ENCODE measurements around the gene TMEM108.

TMEM108 gene

DNA sequence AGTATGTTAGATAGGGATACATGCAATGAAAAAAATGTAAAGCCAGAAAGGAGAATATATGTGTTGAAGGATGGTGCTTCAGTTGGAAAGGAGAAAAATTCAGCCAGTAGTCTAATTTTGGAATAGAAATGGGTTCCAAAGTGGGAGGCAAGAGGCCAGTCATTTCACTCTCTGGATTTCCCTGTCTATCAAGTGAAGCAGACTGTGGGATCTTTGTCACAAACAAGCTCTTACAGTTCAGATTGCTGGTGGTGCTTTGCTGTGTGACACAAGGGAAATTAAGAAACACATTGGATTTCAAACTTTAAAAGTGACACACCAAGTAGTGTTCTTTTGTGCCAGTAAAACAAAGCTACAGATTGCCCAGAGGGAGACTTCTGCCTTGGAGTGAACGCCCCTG is 279.7 kb downstream of the TMEM108 start:
- Histone ChIP-seq H3K36me3 (ENCODE audit: insufficient read depth, low read length) (no peaks in the 10 kb centered on the region), H2AFZ (ENCODE audit: low read depth, low read length) (no peak overlapping the region)
- DNase-seq: no peak

GRCh38 chr3:133328373-133328772 is 290.2 kb downstream of the TMEM108 start:
- Histone ChIP-seq H4K20me1 (ENCODE audit: insufficient read depth, low read length) (no peaks in the 10 kb centered on the region), H3K9me3 (ENCODE audit: insufficient read depth, low read length, severe bottlenecking) (no peaks in the 10 kb centered on the region), H3K36me3 (ENCODE audit: insufficient read depth, low read length) (no peaks in the 10 kb centered on the region), H3K4me2 (ENCODE audit: insufficient read depth, low read length) (no peak overlapping the region), H3K9ac (ENCODE audit: low read depth, low read length) (no peak overlapping the region), H3K27ac (ENCODE audit: low read length) (no peak overlapping the region), H3K79me2 (ENCODE audit: insufficient read depth, low read length) (no peaks in the 10 kb centered on the region), H3K4me1 (ENCODE audit: insufficient read depth, low read length) (no peaks in the 10 kb centered on the region), H2AFZ (ENCODE audit: low read depth, low read length) (no peak overlapping the region), H3K4me3 (ENCODE audit: low read depth in 1 of 2, low read length in 2 of 2) (no peak overlapping the region), H3K27me3 (ENCODE audit: insufficient read depth, low read length, poor library complexity) (no peaks in the 10 kb centered on the region)
- ATAC-seq (ENCODE audit: insufficient read depth, low read depth) (no peak), DNase-seq (no peak)
- TF ChIP-seq, protein P1, sequence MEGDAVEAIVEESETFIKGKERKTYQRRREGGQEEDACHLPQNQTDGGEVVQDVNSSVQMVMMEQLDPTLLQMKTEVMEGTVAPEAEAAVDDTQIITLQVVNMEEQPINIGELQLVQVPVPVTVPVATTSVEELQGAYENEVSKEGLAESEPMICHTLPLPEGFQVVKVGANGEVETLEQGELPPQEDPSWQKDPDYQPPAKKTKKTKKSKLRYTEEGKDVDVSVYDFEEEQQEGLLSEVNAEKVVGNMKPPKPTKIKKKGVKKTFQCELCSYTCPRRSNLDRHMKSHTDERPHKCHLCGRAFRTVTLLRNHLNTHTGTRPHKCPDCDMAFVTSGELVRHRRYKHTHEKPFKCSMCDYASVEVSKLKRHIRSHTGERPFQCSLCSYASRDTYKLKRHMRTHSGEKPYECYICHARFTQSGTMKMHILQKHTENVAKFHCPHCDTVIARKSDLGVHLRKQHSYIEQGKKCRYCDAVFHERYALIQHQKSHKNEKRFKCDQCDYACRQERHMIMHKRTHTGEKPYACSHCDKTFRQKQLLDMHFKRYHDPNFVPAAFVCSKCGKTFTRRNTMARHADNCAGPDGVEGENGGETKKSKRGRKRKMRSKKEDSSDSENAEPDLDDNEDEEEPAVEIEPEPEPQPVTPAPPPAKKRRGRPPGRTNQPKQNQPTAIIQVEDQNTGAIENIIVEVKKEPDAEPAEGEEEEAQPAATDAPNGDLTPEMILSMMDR (IDR thresholded peaks at IDR 0.05; ENCODE audit: borderline replicate concordance, extremely low read depth, low read length, poor library complexity, severe bottlenecking): no peak
- no peak for TF ChIP-seq EZH2 (IDR thresholded peaks at IDR 0.05; ENCODE audit: borderline replicate concordance, low read depth, low read length, severe bottlenecking)

More for the DNA sequence above, 279.7 kb downstream of the TMEM108 start:
- Histone ChIP-seq H3K27ac (ENCODE audit: low read length) (no peak overlapping the region), H4K20me1 (ENCODE audit: insufficient read depth, low read length) (no peaks in the 10 kb centered on the region), H3K4me1 (ENCODE audit: insufficient read depth, low read length) (no peaks in the 10 kb centered on the region), H3K4me2 (ENCODE audit: insufficient read depth, low read length) (no peak overlapping the region), H3K9ac (ENCODE audit: low read depth, low read length) (no peak overlapping the region), H3K27me3 (ENCODE audit: insufficient read depth, low read length, poor library complexity) (no peaks in the 10 kb centered on the region), H3K4me3 (ENCODE audit: low read depth in 1 of 2, low read length in 2 of 2) (no peak overlapping the region), H3K9me3 (ENCODE audit: insufficient read depth, low read length, severe bottlenecking) (no peaks in the 10 kb centered on the region), H3K79me2 (ENCODE audit: insufficient read depth, low read length) (no peaks in the 10 kb centered on the region)
- TF ChIP-seq, protein P1 (IDR thresholded peaks at IDR 0.05; ENCODE audit: borderline replicate concordance, extremely low read depth, low read length, poor library complexity, severe bottlenecking): no peak
- TF ChIP-seq EZH2 (IDR thresholded peaks at IDR 0.05; ENCODE audit: borderline replicate concordance, low read depth, low read length, severe bottlenecking): no peak
- ATAC-seq (ENCODE audit: insufficient read depth, low read depth): no peak

DNA sequence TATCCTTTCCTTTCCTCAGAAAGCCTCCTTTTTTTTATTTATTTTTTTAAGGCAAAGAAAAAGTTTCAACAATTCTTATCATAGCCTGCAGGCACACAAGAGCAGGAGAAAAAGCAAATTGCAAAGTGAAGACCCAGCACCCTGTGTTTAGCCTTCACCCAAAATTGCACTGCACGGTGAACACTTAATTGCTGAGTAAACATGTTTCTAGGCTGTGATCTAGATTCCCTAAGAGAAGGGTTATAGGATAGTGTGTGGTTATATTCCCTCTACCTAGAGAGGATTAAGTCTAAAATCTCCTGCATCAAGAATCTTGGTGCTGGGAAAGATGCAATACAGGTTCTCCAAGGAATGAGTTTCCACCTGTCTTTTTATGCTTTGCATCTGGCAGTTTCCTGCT is 291.4 kb downstream of the TMEM108 start:
- TF ChIP-seq EZH2 (IDR thresholded peaks at IDR 0.05; ENCODE audit: borderline replicate concordance, low read depth, low read length, severe bottlenecking): no peak
- TF ChIP-seq, protein P1 (IDR thresholded peaks at IDR 0.05; ENCODE audit: borderline replicate concordance, extremely low read depth, low read length, poor library complexity, severe bottlenecking): no peak
- Histone ChIP-seq H4K20me1 (ENCODE audit: insufficient read depth, low read length) (no peaks in the 10 kb centered on the region), H3K36me3 (ENCODE audit: insufficient read depth, low read length) (no peaks in the 10 kb centered on the region), H3K79me2 (ENCODE audit: insufficient read depth, low read length) (no peaks in the 10 kb centered on the region), H3K4me2 (ENCODE audit: insufficient read depth, low read length) (no peak overlapping the region), H3K27ac (ENCODE audit: low read length) (no peak overlapping the region), H3K4me3 (ENCODE audit: low read depth in 1 of 2, low read length in 2 of 2) (no peak overlapping the region), H3K4me1 (ENCODE audit: insufficient read depth, low read length) (no peaks in the 10 kb centered on the region), H3K27me3 (ENCODE audit: insufficient read depth, low read length, poor library complexity) (no peaks in the 10 kb centered on the region), H3K9ac (ENCODE audit: low read depth, low read length) (no peak overlapping the region), H3K9me3 (ENCODE audit: insufficient read depth, low read length, severe bottlenecking) (no peaks in the 10 kb centered on the region), H2AFZ (ENCODE audit: low read depth, low read length) (no peak overlapping the region)
- ATAC-seq (ENCODE audit: insufficient read depth, low read depth): no peak
- no peak for DNase-seq

DNA sequence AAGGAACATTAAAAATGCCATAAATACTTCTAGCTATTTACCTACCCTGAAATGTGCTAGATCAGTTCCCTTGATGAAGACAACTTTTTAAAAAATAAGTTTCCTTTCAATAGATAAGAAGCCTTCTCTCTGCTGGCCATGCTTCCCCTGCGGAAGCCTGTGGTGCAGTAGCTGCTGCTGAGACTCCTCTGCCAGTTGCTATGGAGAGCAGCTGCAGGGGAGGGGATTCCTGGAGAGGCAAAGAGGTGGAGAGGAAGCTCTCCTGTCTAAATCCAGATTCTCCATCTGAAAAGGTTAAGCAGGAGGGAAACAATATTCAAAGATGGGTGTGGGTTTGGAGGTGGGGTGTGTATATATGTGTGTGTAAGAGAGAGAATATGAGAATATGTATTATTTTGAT is 291.9 kb downstream of the TMEM108 start:
- H3K4me2 ChIP-seq (ENCODE audit: insufficient read depth, low read length): no peak overlapping the region
- no peak overlapping the region for H3K9ac ChIP-seq (ENCODE audit: low read depth, low read length)
- H3K36me3 ChIP-seq (ENCODE audit: insufficient read depth, low read length): no peaks in the 10 kb centered on the region
- H4K20me1 ChIP-seq (ENCODE audit: insufficient read depth, low read length): no peaks in the 10 kb centered on the region
- no peaks in the 10 kb centered on the region for H3K27me3 ChIP-seq (ENCODE audit: insufficient read depth, low read length, poor library complexity)
- no peak overlapping the region for H3K27ac ChIP-seq (ENCODE audit: low read length)
- DNase-seq: no peak
- H3K4me3 ChIP-seq (ENCODE audit: low read depth in 1 of 2, low read length in 2 of 2): no peak overlapping the region
- no peak overlapping the region for H2AFZ ChIP-seq (ENCODE audit: low read depth, low read length)
- TF ChIP-seq EZH2 (IDR thresholded peaks at IDR 0.05; ENCODE audit: borderline replicate concordance, low read depth, low read length, severe bottlenecking): no peak
- TF ChIP-seq, protein P1 (IDR thresholded peaks at IDR 0.05; ENCODE audit: borderline replicate concordance, extremely low read depth, low read length, poor library complexity, severe bottlenecking): no peak
- H3K79me2 ChIP-seq (ENCODE audit: insufficient read depth, low read length): no peaks in the 10 kb centered on the region
- H3K4me1 ChIP-seq (ENCODE audit: insufficient read depth, low read length): no peaks in the 10 kb centered on the region
- ATAC-seq (ENCODE audit: insufficient read depth, low read depth): no peak
- no peaks in the 10 kb centered on the region for H3K9me3 ChIP-seq (ENCODE audit: insufficient read depth, low read length, severe bottlenecking)

Measured in DND-41 (cell line).